K562 (cell line): ENCODE results near the gene ZFP36. TPM values are rescaled to one million over a fixed set of nuclear protein-coding genes. Genes with fewer than 3 reads are reported as not detected.

Experiments
- BCOR ChIP-seq: fragments of 450-650 bp; IDR thresholded peaks from 2 replicates; pipeline ENCODE4 v1.6.1; 2016
- ELF1 ChIP-seq: fragments of 200-800 bp; sonication (Bioruptor generic); IDR thresholded peaks from 2 replicates; pipeline ENCODE4 v1.6.1; 2016; ENCODE audit warnings: missing genetic modification characterization, missing compliant biosample characterization
- ETV6 ChIP-seq, 3 experiments: fragments of 150-350 bp in 1 of 3; sonication (generic) in 1 of 3; formaldehyde crosslinking in 1 of 3; IDR thresholded peaks; 2 replicates each; pipeline versions ENCODE4 v1.6.1 to v1.8.0; 2014 to 2022; ENCODE audit warnings: borderline replicate concordance in 2 of 3, low read depth in 2 of 3, antibody characterized with exemption in 1 of 3, low read length in 1 of 3, mild to moderate bottlenecking in 1 of 3, missing genetic modification reagents in 1 of 3
- FOXA1 ChIP-seq: fragments of 450-650 bp; IDR thresholded peaks from 2 replicates; pipeline ENCODE4 v1.6.1; 2016; ENCODE audit warnings: mild to moderate bottlenecking, borderline replicate concordance
- ILK ChIP-seq: fragments of 450-650 bp; IDR thresholded peaks from 2 replicates; pipeline ENCODE4 v1.6.1; 2016; ENCODE audit warnings: missing genetic modification characterization, low read depth, mild to moderate bottlenecking, missing compliant biosample characterization, moderate library complexity, borderline replicate concordance
- KLF10 ChIP-seq: fragments of 250-450 bp; sonication (Bioruptor Pico); IDR thresholded peaks from 2 replicates; pipeline ENCODE4 v1.6.1; 2021; ENCODE audit warnings: matching md5 sums
- LARP7 ChIP-seq: fragments of 450-650 bp; IDR thresholded peaks from 2 replicates; pipeline ENCODE4 v1.6.1; 2016
- MCM3 ChIP-seq: fragments of 450-650 bp; IDR thresholded peaks from 2 replicates; pipeline ENCODE4 v1.6.1; 2016
- MCM5 ChIP-seq: fragments of 450-650 bp; IDR thresholded peaks from 2 replicates; pipeline ENCODE4 v1.6.1; 2016; ENCODE audit warnings: low read depth
- MIER1 ChIP-seq: fragments of 450-650 bp; IDR thresholded peaks from 2 replicates; pipeline ENCODE4 v1.6.1; 2016; ENCODE audit warnings: antibody characterized with exemption, mild to moderate bottlenecking, low read depth
- NEUROD1 ChIP-seq: fragments of 150-350 bp; IDR thresholded peaks from 2 replicates; pipeline ENCODE4 v1.6.1; 2014; ENCODE audit warnings: borderline replicate concordance, low read length, low read depth; ENCODE audit not compliant: partially characterized antibody
- SMARCA5 ChIP-seq: fragments of 450-650 bp; IDR thresholded peaks from 2 replicates; pipeline ENCODE4 v1.6.1; 2016
- SMC3 ChIP-seq: conservative IDR thresholded peaks from 2 replicates; pipeline ENCODE4 v1.6.1; 2011; ENCODE audit warnings: low read depth, low read length, improper control_type of control experiment; ENCODE audit not compliant: insufficient read depth
- SOX6 ChIP-seq: fragments of 450-650 bp; IDR thresholded peaks from 2 replicates; pipeline ENCODE4 v1.6.1; 2014; ENCODE audit warnings: mild to moderate bottlenecking
- SUPT5H ChIP-seq: fragments of 450-650 bp; IDR thresholded peaks from 2 replicates; pipeline ENCODE4 v1.6.1; 2016
- TEAD4 ChIP-seq, 2 experiments: sonication (generic) in 1 of 2; formaldehyde crosslinking in 1 of 2; IDR thresholded peaks; 2 replicates each; pipeline versions ENCODE4 v1.6.1 to v1.8.0; 2012 to 2022; ENCODE audit warnings: borderline replicate concordance in 1 of 2, inconsistent platforms in 1 of 2, low read length in 1 of 2, mild to moderate bottlenecking in 1 of 2, missing genetic modification reagents in 1 of 2
- XRCC4 ChIP-seq: IDR thresholded peaks from one replicate; pipeline ENCODE4 v1.6.1; 2011; ENCODE audit not compliant: insufficient read depth, insufficient read length; ENCODE audit errors: extremely low read depth
- ZNF133 ChIP-seq: fragments of 250-450 bp; sonication (Bioruptor Pico); IDR thresholded peaks from 2 replicates; pipeline ENCODE4 v1.4.0; 2020; ENCODE audit warnings: mild to moderate bottlenecking
- ZNF263 ChIP-seq: sonication (generic); formaldehyde crosslinking; IDR thresholded peaks from 2 replicates; pipeline ENCODE4 v1.8.0; 2022; ENCODE audit warnings: mild to moderate bottlenecking, missing genetic modification reagents, borderline replicate concordance
- ZNF644 ChIP-seq: fragments of 200-800 bp; sonication (Bioruptor generic); IDR thresholded peaks from 2 replicates; pipeline ENCODE4 v1.6.1; 2016; ENCODE audit warnings: low read depth, missing genetic modification characterization, missing compliant biosample characterization
- ZNF766 ChIP-seq: fragments of 200-800 bp; sonication (Bioruptor generic); conservative IDR thresholded peaks from 2 replicates; pipeline ENCODE4 v1.6.1; 2016; ENCODE audit warnings: missing genetic modification characterization, missing compliant biosample characterization
- polyA plus RNA-seq, 8 experiments: library from polyadenylated mRNA; depleted of rRNA in 4 of 8; stranded (reverse) in 5 of 8; unstranded in 3 of 8; fragments of >200 nt; fragmentation: Nextera tagmentation in 2 of 8; fragmentation: Illumina TruSeq in 1 of 8; extraction: Ambion mirVana in 2 of 8; extraction: Trizol in 1 of 8; gene quantifications; 2 replicates each; pipeline versions ENCODE4 v1.2.1 to v1.2.3, GENCODE V29; 2011 to 2014; ENCODE audit warnings: inconsistent platforms in 1 of 8, missing spikeins in 1 of 8
- total RNA-seq, 7 experiments: library from RNA; depleted of rRNA in 6 of 7; stranded (reverse); fragments of >200 nt in 6 of 7; fragmentation: Illumina TruSeq in 2 of 7; extraction: Trizol in 2 of 7; gene quantifications; 2 replicates each; pipeline versions ENCODE4 v1.2.1 to v1.2.3, GENCODE V29; 2011 to 2021; ENCODE audit warnings: low replicate concordance in 1 of 7
- TF ChIP-seq, protein P1 (sequence below): fragments of 450-650 bp; IDR thresholded peaks from 2 replicates; pipeline ENCODE4 v1.7.0; 2016; ENCODE audit warnings: borderline replicate concordance
- TF ChIP-seq, protein P2 (sequence below): fragments of 450-650 bp; conservative IDR thresholded peaks from 2 replicates; pipeline ENCODE4 v1.6.1; 2016; ENCODE audit warnings: missing genetic modification characterization, low read depth, mild to moderate bottlenecking, control low read depth, missing compliant biosample characterization
- TF ChIP-seq, protein P3 (sequence below): fragments of 250-450 bp; sonication (Bioruptor Pico); IDR thresholded peaks from 2 replicates; pipeline ENCODE4 v1.8.0; 2022; ENCODE audit warnings: inconsistent platforms

The ZFP36 gene
- total and polyA plus RNA-seq, 9 of the 15 experiments (the other 6 are each of a cell fraction or from before 2014, with no cell fraction given): 1.0 to 20.1 (median 3.5) TPM

DNA sequence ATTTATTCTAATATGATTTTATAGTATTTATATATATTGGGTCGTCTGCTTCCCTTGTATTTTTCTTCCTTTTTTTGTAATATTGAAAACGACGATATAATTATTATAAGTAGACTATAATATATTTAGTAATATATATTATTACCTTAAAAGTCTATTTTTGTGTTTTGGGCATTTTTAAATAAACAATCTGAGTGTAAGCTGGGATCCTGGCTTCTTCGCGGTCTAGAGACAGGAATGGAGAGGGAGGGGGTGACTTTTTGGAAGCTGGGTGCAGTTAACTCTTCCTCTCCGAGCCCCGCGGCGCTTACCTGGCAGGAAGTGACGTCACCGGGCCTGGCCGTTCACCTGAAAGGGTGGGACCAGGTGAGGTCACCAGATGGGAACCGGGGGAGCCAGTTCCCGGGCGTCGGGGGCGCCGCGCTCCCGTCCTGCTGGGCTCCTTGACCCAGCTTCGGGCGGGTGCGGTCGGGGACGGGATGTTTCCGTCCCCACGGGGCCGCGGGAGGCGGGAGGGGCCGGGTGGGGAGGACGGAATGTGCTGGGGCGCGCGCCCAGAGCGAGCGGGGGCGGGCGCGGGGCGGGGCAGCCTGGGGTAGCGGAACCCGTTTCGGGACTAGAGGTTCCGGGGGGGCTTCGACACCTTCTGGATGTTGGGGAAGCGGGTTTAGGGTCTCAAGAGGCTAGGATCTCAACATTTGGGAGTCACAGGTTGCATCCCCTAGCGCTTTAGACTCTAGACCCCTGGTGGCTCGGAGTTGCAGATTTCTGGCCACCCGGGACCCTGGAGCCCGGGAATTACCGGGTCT lies 2.8 kb downstream of the ZFP36 start (continued):
- no peak; the same call in none of the 2 replicates for TF ChIP-seq ZNF263
- TF ChIP-seq XRCC4: no peak
- no peak for TF ChIP-seq MCM3
- TF ChIP-seq TEAD4 (IDR thresholded peaks at IDR 0.05; ENCODE audit: low read length): peak; percentile 35
- TF ChIP-seq TEAD4 (CRISPR knock-in tag; IDR thresholded peaks at IDR 0.05; ENCODE audit: borderline replicate concordance): no peak
- no peak for TF ChIP-seq SMC3
- no peak for TF ChIP-seq KLF10 (CRISPR knock-in tag)
- peak; percentile 60 for TF ChIP-seq SUPT5H
- no peak for TF ChIP-seq SOX6
- TF ChIP-seq NEUROD1: peak; percentile 11
- no peak for TF ChIP-seq ETV6 (IDR thresholded peaks at IDR 0.05; ENCODE audit: borderline replicate concordance in 1 of 2, low read depth in 2 of 2, low read length in 1 of 2)
- no peak for TF ChIP-seq ETV6 (CRISPR knock-in tag; IDR thresholded peaks at IDR 0.05; ENCODE audit: borderline replicate concordance)
- TF ChIP-seq MCM5: no peak
- no peak for TF ChIP-seq LARP7
- TF ChIP-seq, protein P1, sequence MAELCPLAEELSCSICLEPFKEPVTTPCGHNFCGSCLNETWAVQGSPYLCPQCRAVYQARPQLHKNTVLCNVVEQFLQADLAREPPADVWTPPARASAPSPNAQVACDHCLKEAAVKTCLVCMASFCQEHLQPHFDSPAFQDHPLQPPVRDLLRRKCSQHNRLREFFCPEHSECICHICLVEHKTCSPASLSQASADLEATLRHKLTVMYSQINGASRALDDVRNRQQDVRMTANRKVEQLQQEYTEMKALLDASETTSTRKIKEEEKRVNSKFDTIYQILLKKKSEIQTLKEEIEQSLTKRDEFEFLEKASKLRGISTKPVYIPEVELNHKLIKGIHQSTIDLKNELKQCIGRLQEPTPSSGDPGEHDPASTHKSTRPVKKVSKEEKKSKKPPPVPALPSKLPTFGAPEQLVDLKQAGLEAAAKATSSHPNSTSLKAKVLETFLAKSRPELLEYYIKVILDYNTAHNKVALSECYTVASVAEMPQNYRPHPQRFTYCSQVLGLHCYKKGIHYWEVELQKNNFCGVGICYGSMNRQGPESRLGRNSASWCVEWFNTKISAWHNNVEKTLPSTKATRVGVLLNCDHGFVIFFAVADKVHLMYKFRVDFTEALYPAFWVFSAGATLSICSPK: no peak
- no peak for TF ChIP-seq ILK (tag)
- TF ChIP-seq FOXA1: no peak
- no peak for TF ChIP-seq BCOR
- no peak for TF ChIP-seq ZNF133
- TF ChIP-seq SMARCA5: no peak
- TF ChIP-seq, protein P2, sequence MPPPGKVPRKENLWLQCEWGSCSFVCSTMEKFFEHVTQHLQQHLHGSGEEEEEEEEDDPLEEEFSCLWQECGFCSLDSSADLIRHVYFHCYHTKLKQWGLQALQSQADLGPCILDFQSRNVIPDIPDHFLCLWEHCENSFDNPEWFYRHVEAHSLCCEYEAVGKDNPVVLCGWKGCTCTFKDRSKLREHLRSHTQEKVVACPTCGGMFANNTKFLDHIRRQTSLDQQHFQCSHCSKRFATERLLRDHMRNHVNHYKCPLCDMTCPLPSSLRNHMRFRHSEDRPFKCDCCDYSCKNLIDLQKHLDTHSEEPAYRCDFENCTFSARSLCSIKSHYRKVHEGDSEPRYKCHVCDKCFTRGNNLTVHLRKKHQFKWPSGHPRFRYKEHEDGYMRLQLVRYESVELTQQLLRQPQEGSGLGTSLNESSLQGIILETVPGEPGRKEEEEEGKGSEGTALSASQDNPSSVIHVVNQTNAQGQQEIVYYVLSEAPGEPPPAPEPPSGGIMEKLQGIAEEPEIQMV (tag): no peak
- TF ChIP-seq, protein P3, sequence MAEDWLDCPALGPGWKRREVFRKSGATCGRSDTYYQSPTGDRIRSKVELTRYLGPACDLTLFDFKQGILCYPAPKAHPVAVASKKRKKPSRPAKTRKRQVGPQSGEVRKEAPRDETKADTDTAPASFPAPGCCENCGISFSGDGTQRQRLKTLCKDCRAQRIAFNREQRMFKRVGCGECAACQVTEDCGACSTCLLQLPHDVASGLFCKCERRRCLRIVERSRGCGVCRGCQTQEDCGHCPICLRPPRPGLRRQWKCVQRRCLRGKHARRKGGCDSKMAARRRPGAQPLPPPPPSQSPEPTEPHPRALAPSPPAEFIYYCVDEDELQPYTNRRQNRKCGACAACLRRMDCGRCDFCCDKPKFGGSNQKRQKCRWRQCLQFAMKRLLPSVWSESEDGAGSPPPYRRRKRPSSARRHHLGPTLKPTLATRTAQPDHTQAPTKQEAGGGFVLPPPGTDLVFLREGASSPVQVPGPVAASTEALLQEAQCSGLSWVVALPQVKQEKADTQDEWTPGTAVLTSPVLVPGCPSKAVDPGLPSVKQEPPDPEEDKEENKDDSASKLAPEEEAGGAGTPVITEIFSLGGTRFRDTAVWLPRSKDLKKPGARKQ (CRISPR knock-in tag): no peak
- TF ChIP-seq ZNF766 (CRISPR knock-in tag): no peak
- no peak for TF ChIP-seq MIER1
- 0 out of 2 replicates have a peak, but pooled peaks have one; percentile 12 for TF ChIP-seq ZNF644 (tag)
- TF ChIP-seq ELF1 (tag): peak; percentile 31; the same call in 1 of the 2 replicates
